Measurements from ENCODE around the gene ZC3H13. TPM values are rescaled to one million over a fixed set of nuclear protein-coding genes. Genes with fewer than 3 reads are reported as not detected.

The ZC3H13 gene
- polyA plus RNA-seq, 1 donor from 2014 or later = 19.5 TPM

DNA sequence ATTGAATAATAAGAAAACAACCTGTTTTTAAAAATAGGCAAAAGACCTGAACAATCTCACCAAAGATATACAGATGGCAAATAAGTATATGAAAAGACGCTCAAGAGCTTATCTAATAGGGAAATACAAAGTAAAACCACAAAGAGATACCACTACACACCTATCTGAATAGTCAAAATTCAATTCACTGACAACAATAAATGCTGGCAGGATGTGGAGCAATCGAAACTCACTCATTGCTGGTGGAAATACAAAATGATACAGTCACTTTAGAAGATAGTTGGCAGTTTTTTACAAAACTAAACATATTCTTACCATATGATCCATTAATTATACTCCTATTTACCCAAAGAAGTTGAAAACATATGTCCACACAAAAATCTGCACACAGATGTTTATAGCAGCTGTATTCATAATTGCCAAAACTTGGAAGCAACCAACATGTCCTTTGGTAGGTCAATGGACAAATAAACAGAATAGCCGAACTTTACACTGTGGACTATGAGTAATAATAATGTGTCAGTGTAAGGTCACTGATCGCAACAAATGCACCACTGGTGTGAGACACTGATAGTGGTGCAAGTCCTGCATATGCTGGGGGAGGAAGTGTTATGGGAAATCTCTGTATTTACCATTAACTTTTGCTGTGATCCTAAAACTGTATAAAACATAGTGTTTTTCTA is 20.8 kb downstream of the ZC3H13 start:
- Histone ChIP-seq H3K4me2 (ENCODE audit: low read length) (no peak overlapping the region), H3K4me3 (ENCODE audit: low read length) (no peak overlapping the region), H3K9me3 (ENCODE audit: low read length) (no peaks in the 10 kb centered on the region), H3K79me2 (replicated peaks; ENCODE audit: insufficient read depth, low read length) (peaks cover 28% of the 10 kb centered on the region), H3K9me2 (ENCODE audit: insufficient read depth, low read length) (no peaks in the 10 kb centered on the region), H4K20me1 (ENCODE audit: insufficient read depth) (no peaks in the 10 kb centered on the region), H3F3A (ENCODE audit: insufficient read depth, low read length, poor library complexity, severe bottlenecking) (no peaks in the 10 kb centered on the region), H3K9ac (ENCODE audit: low read length) (no peak overlapping the region), H3K36me3 (ENCODE audit: insufficient read depth, low read length) (no peaks in the 10 kb centered on the region), H2AFZ (ENCODE audit: low read depth, low read length) (no peak overlapping the region), H3K27me3 (ENCODE audit: insufficient read depth, low read depth, low read length) (no peaks in the 10 kb centered on the region), H3K27ac (ENCODE audit: low read length) (no peak overlapping the region)
- TF ChIP-seq RAD21 (conservative IDR thresholded peaks at IDR 0.05) = no peak
- TF ChIP-seq, protein P1, sequence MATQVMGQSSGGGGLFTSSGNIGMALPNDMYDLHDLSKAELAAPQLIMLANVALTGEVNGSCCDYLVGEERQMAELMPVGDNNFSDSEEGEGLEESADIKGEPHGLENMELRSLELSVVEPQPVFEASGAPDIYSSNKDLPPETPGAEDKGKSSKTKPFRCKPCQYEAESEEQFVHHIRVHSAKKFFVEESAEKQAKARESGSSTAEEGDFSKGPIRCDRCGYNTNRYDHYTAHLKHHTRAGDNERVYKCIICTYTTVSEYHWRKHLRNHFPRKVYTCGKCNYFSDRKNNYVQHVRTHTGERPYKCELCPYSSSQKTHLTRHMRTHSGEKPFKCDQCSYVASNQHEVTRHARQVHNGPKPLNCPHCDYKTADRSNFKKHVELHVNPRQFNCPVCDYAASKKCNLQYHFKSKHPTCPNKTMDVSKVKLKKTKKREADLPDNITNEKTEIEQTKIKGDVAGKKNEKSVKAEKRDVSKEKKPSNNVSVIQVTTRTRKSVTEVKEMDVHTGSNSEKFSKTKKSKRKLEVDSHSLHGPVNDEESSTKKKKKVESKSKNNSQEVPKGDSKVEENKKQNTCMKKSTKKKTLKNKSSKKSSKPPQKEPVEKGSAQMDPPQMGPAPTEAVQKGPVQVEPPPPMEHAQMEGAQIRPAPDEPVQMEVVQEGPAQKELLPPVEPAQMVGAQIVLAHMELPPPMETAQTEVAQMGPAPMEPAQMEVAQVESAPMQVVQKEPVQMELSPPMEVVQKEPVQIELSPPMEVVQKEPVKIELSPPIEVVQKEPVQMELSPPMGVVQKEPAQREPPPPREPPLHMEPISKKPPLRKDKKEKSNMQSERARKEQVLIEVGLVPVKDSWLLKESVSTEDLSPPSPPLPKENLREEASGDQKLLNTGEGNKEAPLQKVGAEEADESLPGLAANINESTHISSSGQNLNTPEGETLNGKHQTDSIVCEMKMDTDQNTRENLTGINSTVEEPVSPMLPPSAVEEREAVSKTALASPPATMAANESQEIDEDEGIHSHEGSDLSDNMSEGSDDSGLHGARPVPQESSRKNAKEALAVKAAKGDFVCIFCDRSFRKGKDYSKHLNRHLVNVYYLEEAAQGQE (IDR thresholded peaks at IDR 0.05; ENCODE audit: borderline replicate concordance) = no peak
- no peak for TF ChIP-seq TAF1 (IDR thresholded peaks at IDR 0.05; ENCODE audit: low read depth)
- TF ChIP-seq MXI1 (conservative IDR thresholded peaks at IDR 0.05; ENCODE audit: poor library complexity, severe bottlenecking) = no peak
- TF ChIP-seq, protein P2, sequence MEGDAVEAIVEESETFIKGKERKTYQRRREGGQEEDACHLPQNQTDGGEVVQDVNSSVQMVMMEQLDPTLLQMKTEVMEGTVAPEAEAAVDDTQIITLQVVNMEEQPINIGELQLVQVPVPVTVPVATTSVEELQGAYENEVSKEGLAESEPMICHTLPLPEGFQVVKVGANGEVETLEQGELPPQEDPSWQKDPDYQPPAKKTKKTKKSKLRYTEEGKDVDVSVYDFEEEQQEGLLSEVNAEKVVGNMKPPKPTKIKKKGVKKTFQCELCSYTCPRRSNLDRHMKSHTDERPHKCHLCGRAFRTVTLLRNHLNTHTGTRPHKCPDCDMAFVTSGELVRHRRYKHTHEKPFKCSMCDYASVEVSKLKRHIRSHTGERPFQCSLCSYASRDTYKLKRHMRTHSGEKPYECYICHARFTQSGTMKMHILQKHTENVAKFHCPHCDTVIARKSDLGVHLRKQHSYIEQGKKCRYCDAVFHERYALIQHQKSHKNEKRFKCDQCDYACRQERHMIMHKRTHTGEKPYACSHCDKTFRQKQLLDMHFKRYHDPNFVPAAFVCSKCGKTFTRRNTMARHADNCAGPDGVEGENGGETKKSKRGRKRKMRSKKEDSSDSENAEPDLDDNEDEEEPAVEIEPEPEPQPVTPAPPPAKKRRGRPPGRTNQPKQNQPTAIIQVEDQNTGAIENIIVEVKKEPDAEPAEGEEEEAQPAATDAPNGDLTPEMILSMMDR (IDR thresholded peaks at IDR 0.05; ENCODE audit: poor library complexity, severe bottlenecking) = no peak

DNA sequence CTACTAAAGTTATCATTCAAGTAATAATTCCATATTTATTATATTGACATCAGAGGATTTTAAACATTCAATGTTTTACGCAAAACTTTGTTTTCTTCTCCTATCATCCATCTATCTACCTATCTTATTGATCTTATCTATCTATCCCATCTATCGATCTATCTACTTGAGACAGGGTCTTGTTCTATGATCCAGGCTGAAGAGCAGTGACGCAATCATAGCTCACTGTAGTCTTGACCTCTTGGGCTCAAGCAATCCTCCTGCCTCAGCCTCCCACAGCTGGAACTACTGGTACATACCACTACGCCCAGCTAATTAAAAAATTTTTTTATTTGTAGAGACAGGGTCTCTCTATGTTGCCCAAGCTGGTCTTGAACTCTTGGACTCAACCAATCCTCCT is 27.4 kb downstream of the ZC3H13 start:
- Histone ChIP-seq H3K27me3 (ENCODE audit: insufficient read depth, low read depth, low read length) (no peaks in the 10 kb centered on the region), H3K36me3 (ENCODE audit: insufficient read depth, low read length) (no peaks in the 10 kb centered on the region), H3K4me3 (ENCODE audit: low read length) (no peak overlapping the region), H4K20me1 (ENCODE audit: insufficient read depth) (no peaks in the 10 kb centered on the region), H2AFZ (ENCODE audit: low read depth, low read length) (no peak overlapping the region), H3K9ac (ENCODE audit: low read length) (no peak overlapping the region), H3K9me2 (ENCODE audit: insufficient read depth, low read length) (no peaks in the 10 kb centered on the region), H3K27ac (ENCODE audit: low read length) (no peak overlapping the region), H3K4me2 (ENCODE audit: low read length) (no peak overlapping the region), H3F3A (ENCODE audit: insufficient read depth, low read length, poor library complexity, severe bottlenecking) (no peaks in the 10 kb centered on the region), H3K9me3 (ENCODE audit: low read length) (no peaks in the 10 kb centered on the region), H3K79me2 (replicated peaks; ENCODE audit: insufficient read depth, low read length) (peaks cover 22% of the 10 kb centered on the region)
- TF ChIP-seq SMC3 (conservative IDR thresholded peaks at IDR 0.05; ENCODE audit: poor library complexity) (no peak), EP300 (conservative IDR thresholded peaks at IDR 0.05; ENCODE audit: poor library complexity, severe bottlenecking) (no peak), POLR2AphosphoS5 (IDR thresholded peaks at IDR 0.05) (no peak)
- TF ChIP-seq, protein P1 (IDR thresholded peaks at IDR 0.05; ENCODE audit: borderline replicate concordance) = no peak
